HG03439 (cell line): ENCODE results near the gene ADAP1.

ENCODE experiments used
- ATAC-seq: cut with Tn5 transposase; IDR thresholded peaks from one replicate; pipeline ENCODE4 v1.9.1; 2021; ENCODE audit warnings: mild to moderate bottlenecking, moderate library complexity; ENCODE audit not compliant: unreplicated experiment

The ADAP1 gene

DNA sequence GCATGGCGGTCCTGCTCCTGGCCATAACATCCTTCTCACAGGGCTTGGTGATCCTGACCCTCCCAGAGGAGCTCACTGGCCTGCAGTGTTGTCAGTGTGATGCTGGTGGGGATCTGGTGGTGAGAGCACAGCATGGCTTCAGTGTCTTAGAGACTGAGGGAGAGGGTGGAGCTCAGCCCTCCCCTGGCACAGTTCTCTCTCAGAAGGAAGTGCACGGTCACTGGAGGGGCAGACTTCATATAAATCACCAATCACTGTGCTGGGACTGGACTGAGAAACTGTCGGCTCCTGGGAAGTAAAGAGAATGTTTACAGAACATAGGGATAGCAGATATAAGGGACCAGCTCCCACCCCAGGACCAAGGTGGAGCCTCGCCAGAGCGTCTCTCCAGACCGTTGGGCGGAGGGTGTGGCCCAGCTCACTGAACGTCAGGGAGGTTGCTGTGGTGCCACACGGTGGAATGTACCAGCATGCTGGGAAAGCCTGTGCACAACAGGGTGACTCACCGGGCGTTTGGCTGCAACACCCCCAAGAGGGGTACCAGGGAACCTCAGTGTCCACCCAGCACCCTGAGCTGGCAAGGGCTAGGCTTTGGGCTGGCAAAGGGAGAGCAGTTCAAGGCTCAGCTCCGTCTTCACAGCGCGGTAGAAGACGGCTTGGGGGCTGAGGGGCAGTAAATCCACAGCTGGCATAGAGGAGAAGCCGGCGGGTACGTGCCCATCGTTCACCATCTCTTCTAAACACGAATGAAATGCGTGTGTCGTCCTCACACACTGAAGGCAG, 86.9 kb downstream of the ADAP1 start:
- no peak for ATAC-seq

DNA sequence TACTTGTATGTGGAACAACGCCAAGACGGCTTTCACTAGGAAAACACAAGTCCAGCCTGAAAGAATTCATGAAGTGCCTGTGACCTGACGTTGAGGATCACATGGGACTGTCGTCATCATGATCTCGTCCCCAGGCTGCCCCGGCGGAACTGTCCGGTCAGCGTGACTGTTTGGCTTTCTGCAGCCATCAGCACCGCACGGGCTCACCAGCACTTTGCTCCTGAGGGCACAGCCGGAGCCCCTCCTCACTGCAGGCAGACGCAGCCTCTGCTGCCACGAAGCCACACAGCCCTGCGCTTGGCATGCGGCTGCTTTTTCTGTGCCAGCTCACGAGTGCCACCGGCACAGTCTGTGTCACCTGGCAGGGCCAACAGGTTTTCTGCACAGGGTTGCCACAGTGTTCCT, 87.5 kb downstream of the ADAP1 start:
- no peak for ATAC-seq

DNA sequence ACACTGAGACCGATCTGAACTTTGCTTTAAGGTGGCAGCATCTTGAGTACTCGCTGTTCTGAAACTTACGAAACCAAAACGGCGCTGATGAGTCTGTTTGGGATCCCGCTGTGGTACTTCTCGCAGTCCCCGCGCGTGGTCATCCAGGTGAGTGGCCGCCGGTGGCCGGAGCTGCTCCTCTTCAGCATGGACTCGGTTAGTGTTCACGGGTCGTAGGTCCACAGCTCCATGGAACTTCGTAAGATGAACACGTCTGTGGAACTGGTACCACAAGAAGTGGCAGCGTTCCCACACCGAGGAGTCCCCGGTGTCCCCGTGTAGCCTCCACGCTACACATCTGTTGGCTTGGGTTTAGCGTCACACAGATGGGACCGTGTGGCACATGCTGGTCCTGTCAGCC, 88.6 kb downstream of the ADAP1 start:
- ATAC-seq, result no peak

DNA sequence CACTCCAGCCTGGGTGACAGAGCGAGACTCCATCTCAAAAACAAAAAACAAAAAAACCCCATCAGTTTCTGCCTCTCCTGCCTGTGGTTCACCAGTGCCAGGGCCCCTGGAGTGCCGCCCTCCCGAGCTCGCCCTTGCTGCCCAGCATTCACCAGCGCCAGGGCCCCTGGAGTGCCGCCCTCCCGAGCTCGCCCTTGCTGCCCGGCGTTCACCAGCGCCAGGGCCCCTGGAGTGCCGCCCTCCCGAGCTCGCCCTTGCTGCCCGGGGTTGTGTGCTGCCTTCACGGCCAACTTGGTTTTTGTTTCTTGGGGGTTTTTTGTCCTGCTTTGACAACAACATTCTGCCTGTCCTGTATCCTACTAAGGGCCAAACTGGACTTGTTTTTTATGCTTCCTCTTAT, 91.4 kb downstream of the ADAP1 start:
- no peak for ATAC-seq

DNA sequence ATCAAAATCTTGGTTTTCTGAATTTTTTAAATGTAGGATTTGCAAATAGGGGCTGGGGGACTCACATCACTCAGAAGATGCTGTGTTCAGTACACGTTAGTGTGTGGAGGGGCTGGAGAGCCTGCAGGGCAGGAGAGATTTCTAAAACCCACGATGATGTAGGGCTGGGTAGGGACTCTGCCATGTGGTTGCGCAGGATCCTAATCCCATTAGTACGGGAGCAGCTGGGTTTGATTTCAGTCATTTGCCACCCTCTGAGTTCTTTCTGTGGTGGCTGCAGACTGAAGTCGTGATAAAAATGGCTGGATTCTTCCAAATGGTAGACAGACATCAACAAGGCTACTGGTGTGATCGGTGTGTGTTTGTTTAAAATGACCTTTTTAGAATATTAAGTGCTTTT, 92.3 kb downstream of the ADAP1 start:
- ATAC-seq, result no peak

DNA sequence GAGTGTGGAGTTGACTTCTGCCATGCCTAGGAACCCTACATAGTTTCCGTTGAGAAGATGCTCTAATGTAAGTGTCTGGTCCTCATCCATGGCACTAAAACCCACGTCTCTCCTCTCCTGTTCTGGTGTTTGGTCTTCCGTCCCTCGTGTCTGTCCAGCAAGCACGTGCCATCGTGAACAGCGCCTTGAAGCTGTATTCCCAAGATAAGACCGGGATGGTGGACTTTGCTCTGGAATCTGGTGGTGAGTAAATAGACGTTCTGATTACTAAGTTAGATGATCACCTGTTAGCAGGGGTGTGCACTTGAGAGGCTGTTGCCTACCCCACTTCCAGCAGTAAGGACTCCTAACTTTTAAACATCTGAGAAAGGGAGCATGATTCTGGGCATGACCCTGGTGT, 93.3 kb downstream of the ADAP1 start:
- ATAC-seq, result no peak

DNA sequence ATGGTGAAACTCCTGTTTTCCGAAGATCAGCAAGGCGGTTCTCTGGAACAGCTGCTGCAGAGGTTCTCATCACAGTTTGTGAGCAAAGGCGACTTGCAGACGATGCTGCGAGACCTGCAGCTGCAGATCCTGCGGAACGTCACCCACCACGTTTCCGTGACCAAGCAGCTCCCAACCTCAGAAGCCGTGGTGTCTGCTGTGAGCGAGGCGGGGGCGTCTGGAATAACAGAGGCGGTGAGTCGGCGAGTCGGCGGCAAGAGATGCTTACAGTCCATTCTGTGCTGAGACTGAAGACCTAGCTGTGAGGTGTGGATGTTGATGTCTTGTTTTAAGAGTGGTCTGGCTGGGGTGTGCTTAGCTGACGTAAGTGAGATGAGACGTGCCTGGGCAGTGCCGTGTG, 94.3 kb downstream of the ADAP1 start:
- ATAC-seq, result no peak

DNA sequence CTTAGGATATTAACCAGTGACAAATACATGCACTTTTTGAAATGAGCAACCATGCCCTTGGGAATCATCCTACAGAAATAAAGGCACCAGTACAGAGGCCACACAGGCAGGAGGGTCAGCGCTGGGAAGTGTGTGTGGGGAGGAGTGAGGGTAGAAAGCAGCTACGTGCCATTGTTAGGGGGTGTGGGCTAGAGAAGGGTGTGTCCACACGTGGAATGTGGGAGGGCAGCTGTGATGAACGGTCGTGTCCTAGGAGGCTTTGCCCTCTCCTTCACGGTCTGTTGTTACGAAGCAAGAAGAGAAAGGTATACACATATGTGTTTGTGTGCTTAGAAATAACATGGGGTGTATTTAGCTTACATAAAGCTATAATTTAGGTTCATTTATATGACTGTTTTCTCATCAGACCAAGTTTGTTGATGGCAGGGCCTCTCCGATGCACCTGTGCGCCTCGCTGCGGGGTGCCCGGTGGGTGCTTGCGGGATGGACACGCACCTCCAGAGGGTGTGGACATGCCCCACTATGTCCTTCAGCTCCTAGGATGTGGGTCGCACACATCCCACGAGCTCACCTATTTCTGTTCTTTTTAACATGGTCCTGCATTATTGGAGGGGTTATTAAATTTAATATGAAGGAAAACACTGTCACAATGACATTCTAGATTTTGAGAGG, 95.0 kb downstream of the ADAP1 start:
- ATAC-seq, result no peak

DNA sequence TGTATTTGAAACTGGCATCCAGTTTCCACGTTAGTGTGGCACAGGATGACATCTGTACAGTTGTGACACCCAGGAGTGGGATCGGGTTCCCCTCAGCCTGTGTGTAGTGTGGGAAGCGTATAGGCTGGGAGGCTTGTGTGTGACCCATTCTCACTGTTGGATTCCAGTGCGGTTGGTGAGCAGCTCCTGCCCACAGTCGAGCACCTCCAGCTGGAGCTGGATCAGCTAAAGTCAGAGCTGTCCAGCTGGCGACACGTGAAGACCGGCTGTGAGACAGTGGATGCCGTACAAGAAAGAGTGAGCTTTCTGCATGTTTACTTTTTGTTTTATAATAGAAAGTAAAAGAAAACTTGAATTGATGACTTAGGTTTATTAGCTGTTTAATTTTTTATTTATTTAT, 96.8 kb downstream of the ADAP1 start:
- ATAC-seq, result no peak

DNA sequence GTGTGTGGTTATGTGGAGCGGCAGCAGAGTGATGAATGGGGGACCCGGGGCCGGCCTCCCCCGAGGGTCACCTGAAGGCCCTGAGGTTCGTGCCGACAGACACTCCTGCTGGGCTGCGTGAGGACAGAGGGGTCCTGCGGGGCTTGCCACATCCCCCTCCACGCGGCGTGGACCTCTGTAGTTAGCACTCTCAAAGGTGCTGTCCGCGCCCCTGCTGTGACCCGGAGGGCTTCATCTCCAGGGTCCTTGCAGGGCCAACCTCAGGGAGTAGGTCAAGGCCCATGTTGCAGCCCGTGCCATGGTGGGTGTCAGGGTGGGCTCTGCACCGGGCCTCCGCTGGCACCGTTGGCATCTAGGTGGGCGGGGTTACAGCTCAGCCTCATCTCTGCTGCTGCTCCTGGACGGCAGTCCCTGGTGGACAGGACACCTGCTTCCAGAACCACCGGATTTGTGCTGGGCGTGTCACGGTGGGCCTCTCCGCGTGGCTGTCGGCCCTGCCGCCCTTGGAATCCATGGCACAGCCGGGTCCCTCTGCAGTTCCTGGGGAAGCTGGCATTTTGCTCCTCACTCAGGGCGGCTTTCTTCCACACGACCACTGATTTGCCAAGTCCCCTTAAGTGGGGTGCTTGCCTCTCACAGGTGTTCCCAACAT, 97.9 kb downstream of the ADAP1 start:
- no peak for ATAC-seq

DNA sequence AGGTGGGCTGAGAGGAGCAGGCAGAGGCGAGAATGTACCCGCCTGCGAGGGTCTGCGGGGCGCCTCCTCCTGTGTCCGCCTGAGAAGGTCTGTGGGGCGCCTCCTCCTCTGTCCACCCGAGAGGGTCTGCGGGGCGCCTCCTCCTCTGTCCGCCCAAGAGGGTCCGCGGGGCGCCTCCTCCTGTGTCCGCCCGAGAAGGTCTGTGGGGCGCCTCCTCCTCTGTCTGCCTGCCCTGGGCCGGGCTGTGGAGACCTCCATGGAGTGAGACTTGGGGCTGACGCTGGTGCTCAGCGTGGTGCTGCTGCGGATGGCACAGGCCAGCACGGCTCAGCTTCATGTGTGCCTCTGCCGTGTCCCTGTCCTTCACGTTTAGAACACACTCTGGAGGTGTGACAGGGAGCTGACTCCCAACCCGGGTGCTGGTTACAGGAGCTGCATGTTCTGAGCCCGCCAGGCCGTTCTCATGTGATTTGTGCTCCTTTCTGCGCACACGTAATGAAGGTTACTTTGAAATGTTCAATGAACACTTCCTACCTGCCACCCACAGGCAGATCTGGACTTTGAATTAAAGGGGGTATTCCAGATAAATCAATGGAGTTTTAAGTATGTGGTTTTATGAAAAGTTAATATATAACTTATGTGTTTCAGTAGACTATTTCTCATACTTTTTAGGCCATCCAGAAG, 98.7 kb downstream of the ADAP1 start:
- ATAC-seq, result no peak

DNA sequence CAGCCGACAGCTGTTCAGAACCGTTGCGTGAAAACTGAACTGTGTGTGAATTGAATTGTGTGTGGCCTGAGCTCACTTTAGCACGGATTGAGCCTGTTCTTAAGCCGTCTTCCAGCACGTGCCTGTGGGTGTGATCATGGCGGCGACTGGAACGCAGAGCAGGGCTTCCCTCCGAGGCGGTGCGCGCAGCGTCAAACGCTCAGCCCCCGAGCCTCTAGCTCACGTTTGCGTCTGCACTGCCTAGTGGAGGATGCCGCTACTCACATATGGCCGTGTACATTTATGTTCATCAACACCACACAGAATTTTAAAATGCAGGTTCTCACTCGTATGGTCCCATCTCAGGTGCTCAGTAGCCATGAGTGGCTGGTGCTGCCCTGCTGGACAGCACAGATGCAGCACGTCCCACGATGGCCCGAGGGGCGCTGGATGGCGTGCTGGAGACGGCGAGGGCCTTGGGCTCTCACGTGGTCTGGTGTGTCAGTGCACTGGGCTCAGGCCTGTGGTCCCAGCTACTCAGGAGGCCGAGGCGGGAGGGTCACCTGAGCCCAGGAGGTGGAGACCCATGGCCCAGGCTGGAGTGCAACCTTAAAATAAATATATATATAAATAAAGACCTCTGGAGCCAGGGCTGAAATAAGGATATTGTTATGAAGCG, 100.2 kb downstream of the ADAP1 start:
- no peak for ATAC-seq

DNA sequence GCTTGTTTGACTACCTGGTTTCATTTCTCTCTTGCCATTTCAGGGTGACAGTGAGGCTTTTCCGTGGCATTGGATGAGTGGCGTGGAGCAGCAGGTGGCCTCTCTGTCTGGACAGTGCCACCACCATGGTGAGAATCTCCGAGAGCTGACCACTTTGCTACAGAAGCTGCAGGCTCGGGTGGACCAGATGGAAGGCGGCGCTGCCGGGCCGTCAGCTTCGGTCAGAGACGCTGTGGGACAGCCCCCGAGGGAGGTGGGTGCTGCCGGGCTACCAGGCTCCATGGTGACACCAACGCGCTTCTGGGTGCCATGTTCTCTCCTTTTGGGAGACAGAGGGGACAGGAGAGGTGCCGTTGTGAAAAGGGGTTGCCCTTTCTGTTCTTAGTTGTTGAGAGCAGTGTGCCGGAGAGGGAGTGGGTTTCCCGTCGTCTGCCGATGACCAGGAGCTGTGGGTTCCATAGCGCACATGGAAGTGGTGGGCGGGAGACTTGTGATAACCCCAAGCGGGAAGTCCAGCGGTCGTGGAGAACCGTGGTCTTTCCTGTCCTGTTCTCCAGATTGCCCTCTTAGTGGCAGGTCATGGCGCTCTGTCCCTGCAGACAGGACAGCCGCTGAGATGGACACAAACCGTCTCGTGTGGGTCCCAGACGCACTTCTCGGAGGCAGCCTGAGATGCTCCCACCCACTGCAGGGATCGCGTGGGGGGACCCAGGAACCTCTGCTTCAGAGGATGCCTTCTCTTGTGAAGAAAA, 100.9 kb downstream of the ADAP1 start:
- no peak for ATAC-seq

DNA sequence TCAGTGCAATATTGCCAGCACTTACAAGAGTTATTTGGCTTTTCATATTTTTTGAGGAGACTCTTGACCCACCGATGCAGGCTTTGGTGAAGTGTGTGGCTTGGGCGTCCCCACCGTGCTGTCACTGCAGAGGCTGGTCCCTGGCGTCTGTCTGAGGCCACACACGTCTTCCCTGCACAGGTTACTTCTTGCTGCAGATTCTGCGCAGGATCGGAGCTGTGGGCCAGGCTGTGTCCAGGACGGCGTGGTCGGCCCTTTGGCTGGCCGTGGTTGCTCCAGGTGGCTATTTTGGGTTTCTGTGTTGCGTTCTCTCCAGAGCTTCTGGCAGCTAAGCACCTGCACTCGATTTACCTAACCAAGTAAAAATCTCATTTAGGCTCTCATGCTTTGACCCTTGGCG, 103.3 kb downstream of the ADAP1 start:
- ATAC-seq, result no peak

DNA sequence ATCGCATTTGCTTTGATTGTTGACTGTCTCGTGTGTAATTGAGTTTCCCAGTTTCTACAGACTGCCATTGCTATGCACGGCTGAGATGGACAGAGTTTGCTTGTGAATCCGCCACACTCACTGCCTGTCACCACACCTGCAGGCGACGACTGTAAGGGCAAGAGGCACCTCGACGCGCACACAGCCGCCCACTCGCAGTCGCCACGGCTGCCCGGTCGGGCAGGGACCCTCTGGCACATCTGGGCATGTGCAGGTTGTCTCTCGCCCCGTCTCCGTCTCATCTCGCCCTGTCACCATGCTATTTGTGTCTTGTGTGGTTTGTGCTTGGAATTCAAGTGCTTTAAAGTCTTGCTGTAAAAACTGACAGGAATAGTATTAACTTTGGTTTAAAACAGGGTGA, 104.7 kb downstream of the ADAP1 start:
- ATAC-seq, result no peak

DNA sequence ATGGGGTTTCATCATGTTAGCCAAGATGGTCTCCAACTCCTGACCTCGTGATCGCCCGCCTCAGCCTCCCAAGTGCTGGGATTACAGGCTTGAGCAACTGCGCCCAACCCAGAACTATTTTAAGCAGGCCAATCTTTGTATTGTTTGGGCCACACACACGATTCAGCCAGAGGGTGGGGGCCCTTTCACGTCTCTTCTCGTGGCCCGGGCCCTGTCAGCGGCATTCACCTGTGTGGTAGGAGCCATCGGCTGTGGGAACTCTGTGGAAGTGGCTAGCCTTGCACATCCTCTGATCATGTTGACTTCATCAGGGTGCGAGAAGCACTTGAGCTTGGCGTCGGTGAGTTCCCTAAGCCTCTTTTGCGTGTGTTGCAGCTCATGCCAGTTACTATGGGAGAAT, 105.3 kb downstream of the ADAP1 start:
- ATAC-seq, result no peak
